Esophagus squamous epithelium (tissue), 4 donors: ENCODE measurements around the gene ARHGAP26.

Experiments used
- CTCF ChIP-seq, 6 experiments: fragments of 450-650 bp in 4 of 6; fragments of 200-600 bp in 2 of 6; sonication (generic) in 2 of 6; IDR thresholded peaks; one replicate each; pipeline ENCODE4 v1.5.1; 2016 to 2019; ENCODE audit warnings: antibody characterized with exemption in 6 of 6, mild to moderate bottlenecking in 4 of 6, moderate library complexity in 4 of 6
- POLR2A ChIP-seq, 4 donors: fragments of 450-650 bp; IDR thresholded peaks; one replicate each; pipeline ENCODE4 v1.6.1; 2017; ENCODE audit warnings: antibody characterized with exemption in 4 of 4, mild to moderate bottlenecking in 4 of 4, moderate library complexity in 3 of 4

GRCh38 chr5:142783601-142784341 lies 13.6 kb downstream of the ARHGAP26 start:
- TF ChIP-seq CTCF (IDR thresholded peaks at IDR 0.05) (no peak), POLR2A (IDR thresholded peaks at IDR 0.05) (no peak)
